Ascending aorta (tissue), 2 donors: Measurements from ENCODE around the gene MSX1. TPM values are rescaled to one million over a fixed set of nuclear protein-coding genes. Genes with fewer than 3 reads are reported as not detected.

ENCODE experiments used
- DNase-seq, 2 donors: peaks; one replicate each; pipeline ENCODE4 v3.0.0-alpha.2; 2019; ENCODE audit warnings: low spot score in 2 of 2
- H3K27ac ChIP-seq, 2 donors: fragments of 200-600 bp; sonication (generic); one replicate each; pipeline ENCODE4 v1.5.1; 2016 to 2017; ENCODE audit warnings: mild to moderate bottlenecking in 1 of 2
- H3K27me3 ChIP-seq: fragments of 200-600 bp; sonication (generic); one replicate; pipeline ENCODE4 v1.5.1; 2017
- H3K36me3 ChIP-seq, 2 donors: fragments of 200-600 bp; sonication (generic); one replicate each; pipeline ENCODE4 v1.5.1; 2016
- H3K4me1 ChIP-seq, 2 donors: fragments of 200-600 bp; sonication (generic); one replicate each; pipeline ENCODE4 v1.5.1; 2016 to 2017; ENCODE audit warnings: mild to moderate bottlenecking in 1 of 2
- H3K4me3 ChIP-seq, 2 donors: fragments of 200-600 bp; sonication (generic); one replicate each; pipeline ENCODE4 v1.5.1; 2016 to 2017; ENCODE audit warnings: mild to moderate bottlenecking in 1 of 2
- H3K9me3 ChIP-seq, 2 donors: fragments of 200-600 bp; sonication (generic); one replicate each; pipeline ENCODE4 v1.5.1; 2016
- intact Hi-C: fragments of 100-400 bp; cut with DNase I; formaldehyde crosslinking; loops from one replicate; pipeline ENCODE4 v1.15.1; 2023
- total RNA-seq: library from RNA; depleted of rRNA; stranded (reverse); fragments of >200 nt; gene quantifications from one replicate; pipeline ENCODE4 v1.1.0, GENCODE V29; 2016
- TF ChIP-seq, protein P1 (sequence below), 3 experiments: fragments of 200-600 bp in 2 of 3; fragments of 450-650 bp in 1 of 3; sonication (generic) in 2 of 3; IDR thresholded peaks; one replicate each; pipeline ENCODE4 v1.5.1; 2016 to 2019; ENCODE audit warnings: antibody characterized with exemption in 3 of 3, mild to moderate bottlenecking in 1 of 3, moderate library complexity in 1 of 3

MSX1 gene
- total RNA-seq, 1 donor from 2014 or later, result 26.0 TPM

DNA sequence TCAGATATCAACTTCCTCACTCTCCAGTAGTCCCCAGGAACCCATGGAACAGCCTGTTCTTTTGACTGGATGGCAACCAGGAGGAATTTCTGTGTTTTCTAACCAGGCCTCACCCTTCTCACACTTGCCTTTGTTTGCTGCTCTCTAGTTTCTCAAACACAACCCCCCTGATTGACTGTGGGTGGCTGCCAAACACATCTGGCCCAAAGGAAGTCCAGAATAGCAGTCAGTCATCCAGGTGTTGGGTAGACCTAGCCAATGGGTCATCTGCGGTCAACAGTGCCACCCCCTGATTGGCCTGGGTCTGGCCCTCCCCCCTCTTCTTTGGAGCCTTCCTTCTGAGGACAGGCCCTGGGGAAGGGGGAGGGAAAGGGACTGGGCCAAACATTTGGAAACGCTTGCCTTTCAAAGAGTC is 53.7 kb downstream of the MSX1 start:
- Histone ChIP-seq H3K4me3 (no peak overlapping the region), H3K9me3 (no peaks in the 10 kb centered on the region), H3K27me3 (no peaks in the 10 kb centered on the region), H3K4me1 (no peaks in the 10 kb centered on the region), H3K27ac (no peak overlapping the region), H3K36me3 (no peaks in the 10 kb centered on the region)
- no peak for DNase-seq
- intact Hi-C loops, result no loop called here
- TF ChIP-seq, protein P1, sequence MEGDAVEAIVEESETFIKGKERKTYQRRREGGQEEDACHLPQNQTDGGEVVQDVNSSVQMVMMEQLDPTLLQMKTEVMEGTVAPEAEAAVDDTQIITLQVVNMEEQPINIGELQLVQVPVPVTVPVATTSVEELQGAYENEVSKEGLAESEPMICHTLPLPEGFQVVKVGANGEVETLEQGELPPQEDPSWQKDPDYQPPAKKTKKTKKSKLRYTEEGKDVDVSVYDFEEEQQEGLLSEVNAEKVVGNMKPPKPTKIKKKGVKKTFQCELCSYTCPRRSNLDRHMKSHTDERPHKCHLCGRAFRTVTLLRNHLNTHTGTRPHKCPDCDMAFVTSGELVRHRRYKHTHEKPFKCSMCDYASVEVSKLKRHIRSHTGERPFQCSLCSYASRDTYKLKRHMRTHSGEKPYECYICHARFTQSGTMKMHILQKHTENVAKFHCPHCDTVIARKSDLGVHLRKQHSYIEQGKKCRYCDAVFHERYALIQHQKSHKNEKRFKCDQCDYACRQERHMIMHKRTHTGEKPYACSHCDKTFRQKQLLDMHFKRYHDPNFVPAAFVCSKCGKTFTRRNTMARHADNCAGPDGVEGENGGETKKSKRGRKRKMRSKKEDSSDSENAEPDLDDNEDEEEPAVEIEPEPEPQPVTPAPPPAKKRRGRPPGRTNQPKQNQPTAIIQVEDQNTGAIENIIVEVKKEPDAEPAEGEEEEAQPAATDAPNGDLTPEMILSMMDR (IDR thresholded peaks at IDR 0.05), result no peak

Other genes with a start within 250 kb of the MSX1 start
- gene CYTL1, start 159.8 kb downstream of the MSX1 start, total RNA-seq, result 0.85 TPM
- gene STK32B, start 191.8 kb downstream of the MSX1 start, total RNA-seq, result 2.3 TPM